IPS-20b (cell line): ENCODE results near the gene RAB25.

Source experiments
- H3K27ac ChIP-seq: one replicate; pipeline ENCODE4 v1.5.1; 2013; ENCODE audit warnings: low read length
- H3K27me3 ChIP-seq: 2 replicates; pipeline ENCODE4 v1.6.1; 2013; ENCODE audit warnings: mild to moderate bottlenecking, low read length, inconsistent platforms; ENCODE audit not compliant: insufficient read depth
- H3K36me3 ChIP-seq: 2 replicates; pipeline ENCODE4 v1.6.1; 2013; ENCODE audit warnings: low read depth, mild to moderate bottlenecking, inconsistent platforms, low read length, moderate library complexity; ENCODE audit not compliant: insufficient read depth
- H3K4me1 ChIP-seq: 2 replicates; pipeline ENCODE4 v1.6.1; 2013; ENCODE audit warnings: mild to moderate bottlenecking, control low read depth, inconsistent platforms, low read length, moderate library complexity; ENCODE audit not compliant: insufficient read depth
- H3K4me3 ChIP-seq: 2 replicates; pipeline ENCODE4 v1.5.1; 2013; ENCODE audit warnings: mild to moderate bottlenecking, low read length, inconsistent platforms
- H3K9ac ChIP-seq: 2 replicates; pipeline ENCODE4 v1.6.1; 2013; ENCODE audit warnings: low read depth, mild to moderate bottlenecking, inconsistent platforms, low read length, moderate library complexity
- H3K9me3 ChIP-seq: 2 replicates; pipeline ENCODE4 v1.6.1; 2013; ENCODE audit warnings: mild to moderate bottlenecking, low read depth, low read length, inconsistent platforms; ENCODE audit not compliant: insufficient read depth

RAB25 gene

DNA sequence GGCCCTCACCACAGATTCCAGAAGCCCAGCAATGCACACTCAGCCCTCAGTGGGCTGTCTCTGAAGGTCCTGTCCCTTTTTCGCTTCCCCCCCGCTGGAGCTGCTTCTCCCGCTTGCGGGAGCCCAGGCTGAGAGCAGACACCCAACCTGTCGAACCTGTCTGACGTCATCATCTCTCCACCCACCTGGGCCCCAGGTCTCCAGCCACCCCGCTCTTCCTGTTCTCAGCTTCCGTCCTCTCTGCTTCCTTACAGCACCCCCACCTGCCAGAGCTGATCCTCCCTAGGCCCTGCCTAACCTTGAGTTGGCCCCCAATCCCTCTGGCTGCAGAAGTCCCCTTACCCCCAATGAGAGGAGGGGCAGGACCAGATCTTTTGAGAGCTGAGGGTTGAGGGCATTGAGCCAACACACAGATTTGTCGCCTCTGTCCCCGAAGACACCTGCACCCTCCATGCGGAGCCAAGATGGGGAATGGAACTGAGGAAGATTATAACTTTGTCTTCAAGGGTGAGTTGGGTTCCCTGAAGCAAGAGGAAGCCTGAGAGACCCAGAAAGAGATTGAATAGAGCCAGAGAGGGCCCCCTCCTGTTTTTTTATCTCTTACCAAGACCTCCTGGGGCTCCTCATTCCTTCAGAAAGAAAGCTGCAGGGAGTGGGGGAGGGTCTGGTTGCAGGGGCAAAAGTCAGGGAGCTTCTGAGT, at the start of gene RAB25:
TSS of gene RAB25 (plus strand) at position 224 of the 700 bp plus-strand sequence. CDS start at position 465, 241 bp downstream.
- Histone ChIP-seq H3K4me1 (peaks cover 7% of the 10 kb centered on the region; the same call in 1 of the 2 replicates), H3K27me3 (no peaks in the 10 kb centered on the region), H3K9ac (peak within 1 kb of the TSS; percentile 78), H3K4me3 (peak within 1 kb of the TSS; percentile 65), H3K27ac (peak within 1 kb of the TSS; percentile 43), H3K36me3 (peaks cover 13% of the 10 kb centered on the region), H3K9me3 (no peaks in the 10 kb centered on the region)

DNA sequence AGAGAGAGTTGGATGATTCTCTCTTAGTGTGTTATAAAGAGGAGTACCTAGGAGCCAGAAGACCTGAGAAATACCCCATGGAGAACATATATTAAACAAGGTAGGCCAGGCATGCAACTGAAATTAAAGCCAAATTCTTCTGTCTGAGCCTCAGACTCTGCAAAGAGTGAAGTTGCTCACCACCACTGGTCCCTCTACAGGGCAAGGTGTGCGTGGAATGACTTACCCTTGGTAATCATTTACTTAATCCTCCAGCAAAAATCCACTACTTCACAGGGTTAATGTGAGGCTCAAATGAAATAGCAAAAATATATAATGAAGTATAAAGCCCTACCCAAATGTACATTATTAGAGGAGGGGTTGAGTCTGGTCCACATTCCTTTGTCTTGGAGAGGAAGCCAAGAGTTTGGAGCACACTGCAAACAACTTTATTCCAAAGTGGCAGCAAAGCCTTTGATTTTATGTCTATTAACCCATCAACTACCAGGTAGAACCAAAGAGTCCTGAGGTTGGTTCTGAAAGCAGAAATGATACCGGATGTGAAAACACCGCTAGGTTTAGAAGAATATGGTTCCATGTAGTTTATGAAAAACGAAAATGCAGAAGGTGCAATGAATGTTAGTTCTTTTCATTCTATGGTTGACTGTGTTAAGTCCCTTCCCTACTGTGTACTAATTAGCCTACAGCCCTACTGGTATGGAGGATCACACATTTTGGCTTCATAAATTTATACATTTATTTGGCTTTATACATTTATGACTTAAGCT, 48.7 kb upstream of the RAB25 start:
- Histone ChIP-seq H3K4me1 (no peaks in the 10 kb centered on the region), H3K27ac (no peak overlapping the region), H3K4me3 (no peak overlapping the region), H3K27me3 (no peaks in the 10 kb centered on the region), H3K9me3 (no peaks in the 10 kb centered on the region), H3K9ac (no peak overlapping the region), H3K36me3 (peaks cover 83% of the 10 kb centered on the region)

DNA sequence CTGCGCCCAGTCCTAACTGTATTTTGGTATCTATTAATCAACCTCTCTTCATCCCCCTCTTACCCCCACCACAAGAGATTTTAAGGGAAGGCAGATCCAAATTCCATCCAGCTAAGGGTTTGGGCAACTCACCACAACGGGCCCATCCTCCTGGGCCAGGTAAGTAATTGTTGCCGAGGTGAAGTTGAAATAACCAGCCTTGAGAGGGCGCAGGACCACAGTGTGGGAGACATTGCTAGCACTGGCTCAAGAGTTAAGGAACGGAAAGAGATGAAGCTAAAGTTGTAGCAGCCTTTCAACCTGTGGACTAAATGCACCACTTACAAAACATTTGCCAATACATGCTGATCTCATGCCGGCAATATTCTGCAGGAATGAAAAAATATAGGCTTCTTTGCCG, 46.1 kb upstream of the RAB25 start:
- Histone ChIP-seq H3K4me1 (0 out of 2 replicates have a peak, but pooled peaks cover 2% of the 10 kb centered on the region), H3K4me3 (no peak overlapping the region), H3K36me3 (peaks cover 88% of the 10 kb centered on the region), H3K9me3 (no peaks in the 10 kb centered on the region), H3K27ac (no peak overlapping the region), H3K27me3 (no peaks in the 10 kb centered on the region), H3K9ac (no peak overlapping the region)

DNA sequence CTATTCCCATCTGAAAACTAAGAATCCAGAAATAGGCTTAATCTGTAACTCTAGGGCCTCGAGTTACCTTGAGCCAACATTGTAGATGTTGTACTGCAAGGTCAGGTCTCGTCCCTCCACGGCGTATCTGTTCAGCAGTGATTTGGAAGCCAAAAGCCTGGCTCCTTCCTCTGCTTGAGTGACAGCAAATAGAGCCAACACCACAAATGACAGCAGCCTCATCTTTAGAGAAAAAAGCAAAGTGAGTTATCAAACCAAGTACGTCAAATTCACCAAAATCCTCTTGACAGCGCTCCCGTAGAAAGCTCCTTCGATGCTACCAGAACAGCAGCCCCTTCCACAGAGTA, 41.0 kb upstream of the RAB25 start:
- Histone ChIP-seq H3K9ac (peak overlapping the region; percentile 88; the same call in 1 of the 2 replicates), H3K27me3 (peaks cover 8% of the 10 kb centered on the region), H3K27ac (no peak overlapping the region), H3K36me3 (peaks cover 40% of the 10 kb centered on the region), H3K4me3 (peak overlapping the region; percentile 93), H3K9me3 (no peaks in the 10 kb centered on the region), H3K4me1 (0 out of 2 replicates have a peak, but pooled peaks cover 6% of the 10 kb centered on the region)

DNA sequence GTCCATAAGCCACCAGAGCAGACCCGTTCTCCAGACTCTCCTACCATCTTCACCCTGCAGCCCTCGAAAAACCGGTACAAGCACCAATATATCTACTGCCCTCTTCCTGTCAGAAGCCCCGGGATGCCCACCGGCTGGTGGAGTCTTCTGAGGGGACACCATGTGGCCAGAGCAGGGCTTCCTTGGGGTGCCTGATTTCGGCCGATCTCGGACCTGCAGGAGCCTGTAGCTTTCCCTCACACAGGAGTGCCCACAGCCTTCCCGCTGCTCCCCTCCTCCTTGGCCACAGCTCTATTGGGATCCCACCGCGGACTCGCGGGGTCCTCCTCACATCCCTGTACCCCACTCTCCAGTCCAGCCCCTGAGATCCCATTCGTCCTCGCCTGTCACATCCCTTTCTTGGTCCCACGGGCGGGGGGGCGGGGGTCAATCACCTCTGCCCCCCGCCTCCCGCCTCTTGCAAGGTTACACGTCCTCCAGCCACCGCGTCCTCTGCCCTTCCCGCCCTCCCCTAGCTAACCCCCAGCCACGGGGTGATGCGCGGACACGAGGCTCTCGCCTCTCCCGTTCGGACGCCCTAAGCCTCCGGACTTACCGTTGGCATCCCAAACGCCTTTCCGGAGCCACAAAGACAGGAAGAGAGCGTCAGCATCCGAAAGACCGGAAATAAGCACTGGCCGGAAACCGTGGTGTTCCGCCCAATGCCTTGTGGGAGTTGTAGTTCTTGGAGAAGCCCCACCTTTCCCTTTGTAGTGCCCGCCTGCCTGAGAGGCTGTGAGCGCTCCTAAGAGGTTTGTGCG, 40.5 kb upstream of the RAB25 start, which contains the start of gene SSR2:
TSS of gene SSR2 (minus strand) at position 659 of the 800 bp plus-strand sequence. CDS start 784 bp downstream, outside the sequence.
- H3K9ac ChIP-seq = peak within 1 kb of the TSS; percentile 88
- peak within 1 kb of the TSS; percentile 93 for H3K4me3 ChIP-seq
- no peak within 1 kb of the TSS for H3K27ac ChIP-seq
- peaks cover 37% of the 10 kb centered on the region for H3K36me3 ChIP-seq
- 0 out of 2 replicates have a peak, but pooled peaks cover 6% of the 10 kb centered on the region for H3K4me1 ChIP-seq
- no peaks in the 10 kb centered on the region for H3K9me3 ChIP-seq
- peaks cover 8% of the 10 kb centered on the region for H3K27me3 ChIP-seq

DNA sequence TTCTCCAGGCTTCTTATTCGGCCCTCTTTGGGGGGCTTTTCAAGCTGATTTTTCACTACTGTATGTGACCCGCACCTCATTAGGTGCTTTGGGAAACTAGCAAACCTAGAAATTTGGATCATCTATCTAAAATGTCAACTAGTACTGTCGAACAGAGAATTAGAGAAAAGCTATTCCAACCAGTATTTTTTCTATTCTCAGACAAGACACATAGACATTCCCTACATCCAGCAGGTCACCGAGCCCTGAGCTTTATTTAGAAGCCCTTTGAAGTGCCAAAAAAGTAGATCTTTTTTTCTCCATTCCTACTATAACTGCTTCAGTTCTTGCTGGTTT, 39.9 kb upstream of the RAB25 start:
- H3K9me3 ChIP-seq = no peaks in the 10 kb centered on the region
- no peak overlapping the region for H3K27ac ChIP-seq
- H3K4me1 ChIP-seq = 0 out of 2 replicates have a peak, but pooled peaks cover 6% of the 10 kb centered on the region
- H3K4me3 ChIP-seq = peak overlapping the region; percentile 93
- H3K27me3 ChIP-seq = peaks cover 8% of the 10 kb centered on the region
- no peak overlapping the region for H3K9ac ChIP-seq
- peaks cover 32% of the 10 kb centered on the region for H3K36me3 ChIP-seq

DNA sequence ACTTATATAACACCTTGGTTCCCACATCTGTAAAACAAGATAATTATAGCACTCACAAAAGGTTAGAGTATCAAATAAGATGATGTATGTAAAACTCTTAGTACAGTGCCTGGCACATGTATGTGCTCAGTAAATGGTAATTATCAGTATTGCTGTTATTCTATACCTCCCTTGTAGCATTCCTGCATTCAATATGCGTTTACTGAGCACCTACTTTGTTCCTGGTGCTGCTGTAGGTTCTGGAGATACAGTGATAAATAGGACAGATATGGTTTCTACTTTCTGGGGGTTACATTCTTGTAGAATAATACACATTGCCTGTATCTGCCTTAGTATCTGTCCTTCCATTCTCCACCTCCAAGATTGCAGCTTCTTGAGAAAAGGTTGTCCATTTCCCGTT, 39.0 kb upstream of the RAB25 start:
- H3K9me3 ChIP-seq = no peaks in the 10 kb centered on the region
- H3K4me3 ChIP-seq = no peak overlapping the region
- H3K4me1 ChIP-seq = 0 out of 2 replicates have a peak, but pooled peaks cover 6% of the 10 kb centered on the region
- H3K9ac ChIP-seq = no peak overlapping the region
- H3K36me3 ChIP-seq = peaks cover 23% of the 10 kb centered on the region
- no peak overlapping the region for H3K27ac ChIP-seq
- H3K27me3 ChIP-seq = peaks cover 8% of the 10 kb centered on the region

DNA sequence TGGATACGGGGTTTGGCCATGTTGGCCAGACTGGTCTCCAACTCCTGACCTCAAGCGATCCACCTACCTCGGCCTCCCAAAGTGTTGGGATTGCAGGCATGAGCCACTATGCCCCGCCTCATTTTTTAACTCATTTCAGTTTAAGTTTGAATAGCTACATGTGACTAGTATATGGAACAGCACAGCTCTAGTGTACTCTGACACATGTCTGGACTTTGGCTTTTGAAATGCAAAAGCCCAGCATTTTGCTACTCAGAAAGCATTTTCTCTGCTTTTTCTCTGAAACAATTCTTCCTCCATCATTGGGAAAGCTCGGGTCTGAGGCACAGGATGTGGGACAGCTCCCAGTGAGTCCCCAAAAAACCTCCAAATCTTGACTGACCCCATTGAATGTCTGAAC, 36.2 kb upstream of the RAB25 start:
- Histone ChIP-seq H3K9me3 (no peaks in the 10 kb centered on the region), H3K27me3 (peaks cover 8% of the 10 kb centered on the region), H3K4me1 (0 out of 2 replicates have a peak, but pooled peaks cover 4% of the 10 kb centered on the region), H3K36me3 (peaks cover 2% of the 10 kb centered on the region; the same call in 1 of the 2 replicates), H3K4me3 (no peak overlapping the region), H3K27ac (no peak overlapping the region), H3K9ac (no peak overlapping the region)

DNA sequence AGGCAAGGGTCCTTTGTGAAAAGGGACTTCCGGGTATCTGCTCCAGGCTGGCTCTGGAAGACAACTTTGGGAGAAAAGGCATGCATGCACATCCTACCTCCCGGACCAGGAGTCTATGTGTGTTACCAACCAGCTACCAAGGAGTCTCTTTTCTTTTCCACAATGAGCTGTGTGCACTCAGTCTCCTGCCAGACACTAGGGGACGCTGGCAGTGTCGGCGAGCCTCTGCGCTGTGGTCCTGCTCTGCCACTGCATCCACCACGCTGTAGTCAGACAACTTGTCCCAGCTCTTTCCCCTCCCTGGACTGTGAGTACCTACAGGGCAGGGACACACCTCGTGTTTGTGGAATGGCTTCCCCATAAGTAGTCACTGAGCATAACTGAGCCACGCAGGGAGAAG, 35.1 kb upstream of the RAB25 start:
- H3K27ac ChIP-seq = no peak overlapping the region
- no peak overlapping the region for H3K4me3 ChIP-seq
- no peaks in the 10 kb centered on the region for H3K4me1 ChIP-seq
- peaks cover 8% of the 10 kb centered on the region for H3K27me3 ChIP-seq
- H3K36me3 ChIP-seq = no peaks in the 10 kb centered on the region
- H3K9ac ChIP-seq = no peak overlapping the region
- H3K9me3 ChIP-seq = no peaks in the 10 kb centered on the region

DNA sequence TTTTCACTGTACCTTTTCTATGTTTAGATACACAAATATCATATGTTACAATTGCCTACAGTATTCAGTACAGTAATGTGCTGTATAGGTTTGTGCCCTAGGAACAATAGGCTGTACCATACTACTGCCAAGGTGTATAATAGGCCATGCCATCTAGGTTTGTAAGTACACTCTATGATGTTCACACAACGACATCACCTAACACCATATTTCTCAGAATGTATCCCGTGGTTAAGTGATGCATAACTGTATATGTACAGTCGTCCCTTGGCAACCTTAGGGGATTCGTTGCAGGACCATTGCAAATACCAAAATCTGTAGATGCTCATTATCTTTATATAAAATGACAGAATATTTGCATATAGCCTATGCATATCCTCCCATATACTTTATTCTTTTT, 34.4 kb upstream of the RAB25 start:
- peaks cover 8% of the 10 kb centered on the region for H3K27me3 ChIP-seq
- H3K4me3 ChIP-seq = no peak overlapping the region
- no peaks in the 10 kb centered on the region for H3K4me1 ChIP-seq
- H3K9me3 ChIP-seq = no peaks in the 10 kb centered on the region
- H3K27ac ChIP-seq = no peak overlapping the region
- H3K9ac ChIP-seq = no peak overlapping the region
- H3K36me3 ChIP-seq = no peaks in the 10 kb centered on the region

DNA sequence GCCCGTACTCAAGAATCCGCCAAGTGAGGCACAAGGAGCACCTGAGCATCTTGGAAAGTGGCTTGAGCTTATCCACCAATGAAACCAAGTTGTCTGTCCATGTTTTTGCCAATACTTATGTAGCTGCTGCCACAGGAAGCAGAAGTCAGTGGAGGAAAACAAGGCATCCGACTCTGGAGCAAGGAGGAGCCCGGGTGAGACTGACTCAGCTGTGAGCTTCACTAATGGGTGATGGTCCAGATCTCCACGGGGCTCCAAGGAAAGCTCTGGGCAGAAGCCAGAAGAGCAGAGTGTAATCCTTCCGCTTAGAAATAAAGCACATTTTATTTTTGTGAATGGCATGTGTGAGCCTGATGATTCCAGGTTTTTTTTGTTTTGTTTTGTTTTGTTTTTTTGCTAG, 27.9 kb upstream of the RAB25 start:
- H3K9me3 ChIP-seq = no peaks in the 10 kb centered on the region
- H3K27me3 ChIP-seq = no peaks in the 10 kb centered on the region
- H3K36me3 ChIP-seq = peaks cover 21% of the 10 kb centered on the region
- no peak overlapping the region for H3K9ac ChIP-seq
- H3K4me1 ChIP-seq = no peaks in the 10 kb centered on the region
- no peak overlapping the region for H3K4me3 ChIP-seq
- no peak overlapping the region for H3K27ac ChIP-seq
